HCT116 (cell line): ENCODE data around the gene PBX1. TPM values are rescaled to one million over a fixed set of nuclear protein-coding genes. Genes with fewer than 3 reads are reported as not detected.

Source experiments
- ATAC-seq: fragments of 200-7000 bp; cut with Tn5 transposase; 2 replicates; pipeline ENCODE4 v1.9.1; 2020; ENCODE audit warnings: mild to moderate bottlenecking, moderate library complexity
- BruUV-seq: library from RNA; stranded (reverse); fragments of 400-500 nt; replicated peaks from 2 replicates; lab custom pipeline; 2021; lab: Mats Ljungman, UMichigan
- CTCF ChIA-PET: fragments of 300-600 bp; sonication (Branson Sonifier 250); formaldehyde crosslinking; loops from one replicate; lab custom pipeline; 2021; ENCODE audit warnings: antibody characterized with exemption; lab: Charles Lee
- POLR2A ChIA-PET: fragments of 300-600, 350-600 bp; sonication (Branson Sonifier 250); formaldehyde crosslinking; loops from one replicate; lab custom pipeline; 2021; ENCODE audit warnings: antibody characterized with exemption; lab: Charles Lee
- RAD21 ChIA-PET, 2 experiments: fragments of 300-600 bp; sonication (Branson Sonifier 250); formaldehyde crosslinking; loops; one replicate each; lab custom pipeline; 2023; ENCODE audit warnings: low total read pairs in 2 of 2; ENCODE audit not compliant: uncharacterized antibody in 2 of 2, unreplicated experiment in 2 of 2, low non-redundant PET in 1 of 2; lab: Charles Lee
- DNase-seq: peaks from one replicate; pipeline ENCODE4 v3.0.0-alpha.2; 2010; ENCODE audit warnings: low read depth, low spot score
- H2AFZ ChIP-seq: fragments of 200-600 bp; shearing (Covaris generic), sonication (generic); 2 replicates; pipeline ENCODE4 v1.6.1; 2017; ENCODE audit warnings: low read depth, mixed run types, mixed read lengths, antibody characterized with exemption, low read length; ENCODE audit not compliant: poor library complexity, severe bottlenecking
- H3K27ac ChIP-seq: 2 replicates; pipeline ENCODE4 v1.5.1; 2012; ENCODE audit warnings: low read depth, low read length
- H3K27me3 ChIP-seq: fragments of 200-600 bp; sonication (generic); 2 replicates; pipeline ENCODE4 v1.6.1; 2016; ENCODE audit warnings: mixed run types, low read length, mixed read lengths; ENCODE audit not compliant: insufficient read depth
- H3K36me3 ChIP-seq, 2 experiments: fragments of 200-500 bp in 1 of 2; fragments of 200-600 bp in 1 of 2; sonication (Bioruptor generic) in 1 of 2; sonication (generic) in 1 of 2; 2 replicates each; pipeline versions ENCODE4 v1.5.1 to v1.6.1; 2014 to 2016; ENCODE audit warnings: low read length in 2 of 2, inconsistent platforms in 1 of 2, mixed read lengths in 1 of 2, mixed run types in 1 of 2; ENCODE audit not compliant: insufficient read depth in 2 of 2, control insufficient read depth in 1 of 2
- H3K4me1 ChIP-seq, 2 experiments: fragments of 200-600 bp in 1 of 2; sonication (generic) in 1 of 2; 2 replicates each; pipeline versions ENCODE4 v1.5.1 to v1.6.1; 2012 to 2017; ENCODE audit warnings: low read length in 2 of 2, inconsistent platforms in 1 of 2, mild to moderate bottlenecking in 1 of 2, mixed read lengths in 1 of 2, mixed run types in 1 of 2, moderate library complexity in 1 of 2; ENCODE audit not compliant: insufficient read depth in 2 of 2, control insufficient read depth in 1 of 2
- H3K4me2 ChIP-seq: fragments of 200-600 bp; sonication (generic); 2 replicates; pipeline ENCODE4 v1.6.1; 2017; ENCODE audit warnings: mixed run types, low read length, mixed read lengths
- H3K4me3 ChIP-seq, 2 experiments: fragments of 200-600 bp in 1 of 2; sonication (generic) in 1 of 2; replicated peaks in 1 of 2; 2 replicates each; pipeline ENCODE4 v1.5.1; 2011 to 2016; ENCODE audit warnings: low read length in 2 of 2, control low read depth in 1 of 2, low read depth in 1 of 2, mild to moderate bottlenecking in 1 of 2, mixed read lengths in 1 of 2, mixed run types in 1 of 2
- H3K79me2 ChIP-seq: fragments of 200-600 bp; sonication (generic); 2 replicates; pipeline ENCODE4 v1.6.1; 2017; ENCODE audit warnings: mild to moderate bottlenecking, mixed run types, low read length, moderate library complexity, mixed read lengths; ENCODE audit not compliant: insufficient read depth
- H3K9ac ChIP-seq: fragments of 200-600 bp; sonication (generic); 2 replicates; pipeline ENCODE4 v1.6.1; 2016; ENCODE audit warnings: low read length, mixed read lengths
- H3K9me2 ChIP-seq: fragments of 200-600 bp; sonication (generic), shearing (Covaris generic); 2 replicates; pipeline ENCODE4 v1.6.1; 2017; ENCODE audit warnings: mixed run types, mild to moderate bottlenecking, moderate library complexity; ENCODE audit not compliant: insufficient read depth
- H3K9me3 ChIP-seq, 2 experiments: fragments of 200-500 bp in 1 of 2; fragments of 200-600 bp in 1 of 2; sonication (Bioruptor generic) in 1 of 2; sonication (generic) in 1 of 2; 2 replicates each; pipeline ENCODE4 v1.6.1; 2014 to 2017; ENCODE audit warnings: low read length in 2 of 2, mixed read lengths in 2 of 2, inconsistent platforms in 1 of 2, low read depth in 1 of 2, mild to moderate bottlenecking in 1 of 2, mixed run types in 1 of 2, moderate library complexity in 1 of 2; ENCODE audit not compliant: control insufficient read depth in 1 of 2, insufficient read depth in 1 of 2
- H4K20me1 ChIP-seq: fragments of 200-600 bp; sonication (generic), shearing (Covaris generic); 2 replicates; pipeline ENCODE4 v1.6.1; 2017; ENCODE audit warnings: mixed run types, mild to moderate bottlenecking, moderate library complexity; ENCODE audit not compliant: insufficient read depth
- ATF3 ChIP-seq: IDR thresholded peaks from 2 replicates; pipeline ENCODE4 v1.6.1; 2012
- CBX3 ChIP-seq: IDR thresholded peaks from 2 replicates; pipeline ENCODE4 v1.6.1; 2012; ENCODE audit warnings: low read depth
- CEBPB ChIP-seq: IDR thresholded peaks from 2 replicates; pipeline ENCODE4 v1.6.1; 2012; ENCODE audit warnings: low read depth
- CTCF ChIP-seq, 3 experiments: fragments of 200-600 bp in 1 of 3; sonication (generic) in 1 of 3; IDR thresholded peaks in 2 of 3; conservative IDR thresholded peaks in 1 of 3; 2 replicates each; pipeline ENCODE4 v1.5.1; 2012 to 2017; ENCODE audit warnings: low read depth in 2 of 3, low read length in 2 of 3, antibody characterized with exemption in 1 of 3, borderline replicate concordance in 1 of 3, control low read depth in 1 of 3, mild to moderate bottlenecking in 1 of 3, mixed read lengths in 1 of 3, mixed run types in 1 of 3, moderate library complexity in 1 of 3; ENCODE audit not compliant: insufficient read depth in 1 of 3
- ELF1 ChIP-seq: IDR thresholded peaks from 2 replicates; pipeline ENCODE4 v1.6.1; 2012; ENCODE audit warnings: low read depth, borderline replicate concordance
- EZH2 ChIP-seq: fragments of 200-600 bp; sonication (generic); IDR thresholded peaks from 2 replicates; pipeline ENCODE4 v1.6.1; 2017; ENCODE audit warnings: antibody characterized with exemption, mixed run types
- FOSL1 ChIP-seq: IDR thresholded peaks from 2 replicates; pipeline ENCODE4 v1.6.1; 2012; ENCODE audit warnings: low read depth
- JUND ChIP-seq: IDR thresholded peaks from 2 replicates; pipeline ENCODE4 v1.6.1; 2012
- MAX ChIP-seq: IDR thresholded peaks from 2 replicates; pipeline ENCODE4 v1.6.1; 2012
- SP1 ChIP-seq: IDR thresholded peaks from 2 replicates; pipeline ENCODE4 v1.6.1; 2012; ENCODE audit warnings: low read depth
- TCF7L2 ChIP-seq: IDR thresholded peaks from 2 replicates; pipeline ENCODE4 v1.7.0; 2011; ENCODE audit warnings: borderline replicate concordance, inconsistent platforms; ENCODE audit not compliant: insufficient read depth, insufficient read length; ENCODE audit errors: extremely low read depth
- YY1 ChIP-seq: IDR thresholded peaks from 2 replicates; pipeline ENCODE4 v1.6.1; 2011; ENCODE audit warnings: low read length, low read depth, moderate library complexity, mild to moderate bottlenecking; ENCODE audit not compliant: insufficient replicate concordance; ENCODE audit errors: extremely low read depth
- ZBTB33 ChIP-seq: IDR thresholded peaks from 2 replicates; pipeline ENCODE4 v1.6.1; 2011; ENCODE audit warnings: mild to moderate bottlenecking, low read length, moderate library complexity; ENCODE audit not compliant: insufficient replicate concordance; ENCODE audit errors: extremely low read depth
- ZNF274 ChIP-seq: fragments of 200-500 bp; sonication (Bioruptor generic); IDR thresholded peaks from 2 replicates; pipeline ENCODE4 v1.6.1; 2014; ENCODE audit warnings: mild to moderate bottlenecking, low read depth, low read length, inconsistent platforms
- intact Hi-C: fragments of 100-400 bp; cut with micrococcal nuclease; formaldehyde crosslinking; loops from 2 replicates; pipeline ENCODE4 v1.10.0; 2022
- total RNA-seq: library from RNA; stranded (reverse); gene quantifications from one replicate; pipeline ENCODE4 v1.2.1, GENCODE V29; 2021; ENCODE audit not compliant: unreplicated experiment

The PBX1 gene
- total RNA-seq, 1 experiment from 2014 or later, result 29.6 TPM

GRCh38 chr1:164780863-164781262 lies 221.9 kb downstream of the PBX1 start:
- RAD21 ChIA-PET, result no interaction called here
- no TSS peak for BruUV-seq
- no peaks in the 10 kb centered on the region for H3K36me3 ChIP-seq
- H3K27ac ChIP-seq, result no peak overlapping the region; the same call in 1 of the 2 replicates
- no peak overlapping the region for H3K9ac ChIP-seq
- H3K4me2 ChIP-seq, result peak overlapping the region; percentile 19
- CTCF ChIA-PET, result no interaction called here
- no peaks in the 10 kb centered on the region for H3K79me2 ChIP-seq
- H3K4me1 ChIP-seq, result peaks cover 24 to 30% of the 10 kb centered on the region in 2 experiments
- no peaks in the 10 kb centered on the region for H3K9me2 ChIP-seq
- no peak overlapping the region for H2AFZ ChIP-seq
- POLR2A ChIA-PET, result no interaction called here
- H3K9me3 ChIP-seq, result no peaks in the 10 kb centered on the region
- no peaks in the 10 kb centered on the region for H3K27me3 ChIP-seq
- ATAC-seq, result peak; percentile 63; the same call in 1 of the 2 replicates
- H4K20me1 ChIP-seq, result no peaks in the 10 kb centered on the region
- peak; percentile 33 for TF ChIP-seq TCF7L2
- no peak for TF ChIP-seq ELF1
- H3K4me3 ChIP-seq, result no peak overlapping the region
- no peak for DNase-seq
- intact Hi-C loops, result no loop called here

- Histone ChIP-seq H3K9ac (no peak overlapping the region), H3K4me3 (no peak overlapping the region), H2AFZ (no peak overlapping the region), H4K20me1 (no peaks in the 10 kb centered on the region), H3K79me2 (no peaks in the 10 kb centered on the region), H3K9me3 (no peaks in the 10 kb centered on the region), H3K9me2 (no peaks in the 10 kb centered on the region), H3K27ac (no peak overlapping the region), H3K27me3 (no peaks in the 10 kb centered on the region), H3K4me1 (peaks cover 27 to 32% of the 10 kb centered on the region in 2 experiments), H3K4me2 (no peak overlapping the region), H3K36me3 (no peaks in the 10 kb centered on the region)
- ATAC-seq, result peak; percentile 18; the same call in 1 of the 2 replicates
- intact Hi-C loops, result no loop called here
- CTCF ChIA-PET, result no interaction called here
- POLR2A ChIA-PET, result no interaction called here
- RAD21 ChIA-PET, result no interaction called here
- no TSS peak for BruUV-seq
- DNase-seq, result no peak
- TF ChIP-seq CBX3 (no peak), JUND (no peak), FOSL1 (no peak), ATF3 (no peak), ZNF274 (no peak), EZH2 (no peak), MAX (no peak), CEBPB (no peak), SP1 (no peak), YY1 (no peak), ZBTB33 (no peak), CTCF (IDR thresholded peaks at IDR 0.05 in 2 of 3, conservative IDR thresholded peaks at IDR 0.05 in 1 of 3; ENCODE audit: borderline replicate concordance in 1 of 3, insufficient read depth in 1 of 3, low read depth in 2 of 3, low read length in 2 of 3) (no peak)
These were observed 223.0 kb downstream of the PBX1 start for GRCh38 chr1:164781972-164782371.
